ENCODE measurements around the gene DLX6. TPM values are rescaled to one million over a fixed set of nuclear protein-coding genes. Genes with fewer than 3 reads are reported as not detected.

Gene DLX6
- total RNA-seq, 1 experiment from 2014 or later = not detected

DNA sequence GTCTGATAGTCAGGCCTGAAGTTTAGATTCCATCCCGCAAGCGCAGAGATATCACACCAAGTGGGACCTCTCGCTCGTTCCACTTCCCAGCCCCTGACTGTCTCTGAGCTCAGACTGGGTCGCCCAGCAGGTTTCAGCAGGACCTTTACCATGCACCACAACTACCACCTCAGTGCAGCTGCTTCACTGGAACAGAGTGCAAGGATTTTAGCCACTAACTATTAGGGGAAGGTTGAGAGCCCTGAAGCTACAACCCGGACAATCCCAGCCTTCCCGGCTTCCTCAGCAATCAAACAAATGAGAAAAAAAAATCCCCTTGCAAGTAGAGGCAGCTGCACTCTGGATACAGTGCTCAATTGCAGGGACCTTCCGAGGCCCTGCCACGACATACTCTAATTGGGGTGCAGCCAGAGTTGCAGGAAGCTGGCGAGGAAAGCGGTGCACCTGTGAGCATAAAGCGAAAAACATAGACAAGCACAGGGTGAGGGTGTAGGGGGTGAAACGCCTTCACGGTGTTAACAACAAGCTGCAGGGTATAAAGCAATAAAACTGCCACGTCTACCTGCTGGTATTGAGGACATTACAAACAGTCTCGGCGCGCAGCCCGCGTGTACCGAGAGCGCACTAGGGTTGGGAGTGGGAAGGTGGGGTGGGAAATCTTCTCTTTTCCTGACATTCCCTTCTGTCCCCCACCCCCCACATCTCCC is 2.6 kb upstream of the DLX6 start:
- Histone ChIP-seq H4K20me1 (ENCODE audit: insufficient read depth) (no peaks in the 10 kb centered on the region), H3K27me3 (ENCODE audit: insufficient read depth, low read length) (peaks cover 16% of the 10 kb centered on the region; the same call in 1 of the 2 replicates), H3K9ac (ENCODE audit: low read length) (no peak overlapping the region), H3K36me3 (ENCODE audit: control insufficient read depth in 1 of 2, insufficient read depth in 2 of 2, low read length in 2 of 2) (no peaks in the 10 kb centered on the region), H3K9me3 (ENCODE audit: control insufficient read depth in 1 of 2, insufficient read depth in 1 of 2, low read depth in 1 of 2, low read length in 2 of 2) (no peaks in the 10 kb centered on the region), H3K4me3 (replicated peaks in 1 of 2; ENCODE audit: low read depth in 1 of 2, low read length in 2 of 2) (no peak overlapping the region), H3K79me2 (ENCODE audit: insufficient read depth, low read length) (no peaks in the 10 kb centered on the region), H3K9me2 (ENCODE audit: insufficient read depth) (no peaks in the 10 kb centered on the region), H2AFZ (ENCODE audit: low read depth, low read length, poor library complexity, severe bottlenecking) (no peak overlapping the region), H3K27ac (ENCODE audit: low read depth, low read length) (no peak overlapping the region), H3K4me1 (ENCODE audit: control insufficient read depth in 1 of 2, insufficient read depth in 2 of 2, low read length in 2 of 2) (no peaks in the 10 kb centered on the region), H3K4me2 (ENCODE audit: low read length) (no peak overlapping the region)
- no peak for TF ChIP-seq ZFX (IDR thresholded peaks at IDR 0.05)
- TF ChIP-seq CEBPB (IDR thresholded peaks at IDR 0.05; ENCODE audit: low read depth) = no peak
- TF ChIP-seq ELF1 (IDR thresholded peaks at IDR 0.05; ENCODE audit: borderline replicate concordance, low read depth) = no peak
- TF ChIP-seq SRF (IDR thresholded peaks at IDR 0.05; ENCODE audit: low read depth) = no peak
- intact Hi-C loops (cut with micrococcal nuclease) = no loop called here
- BruUV-seq (replicated peaks) = no TSS peak
- ChIA-PET RAD21 (ENCODE audit: low non-redundant PET in 1 of 2, low total read pairs in 2 of 2, uncharacterized antibody in 2 of 2, unreplicated experiment in 2 of 2) (no interaction called here), CTCF (no interaction called here), POLR2A (no interaction called here)
- no peak for ATAC-seq
- DNase-seq (ENCODE audit: low read depth, low spot score) = no peak

DNA sequence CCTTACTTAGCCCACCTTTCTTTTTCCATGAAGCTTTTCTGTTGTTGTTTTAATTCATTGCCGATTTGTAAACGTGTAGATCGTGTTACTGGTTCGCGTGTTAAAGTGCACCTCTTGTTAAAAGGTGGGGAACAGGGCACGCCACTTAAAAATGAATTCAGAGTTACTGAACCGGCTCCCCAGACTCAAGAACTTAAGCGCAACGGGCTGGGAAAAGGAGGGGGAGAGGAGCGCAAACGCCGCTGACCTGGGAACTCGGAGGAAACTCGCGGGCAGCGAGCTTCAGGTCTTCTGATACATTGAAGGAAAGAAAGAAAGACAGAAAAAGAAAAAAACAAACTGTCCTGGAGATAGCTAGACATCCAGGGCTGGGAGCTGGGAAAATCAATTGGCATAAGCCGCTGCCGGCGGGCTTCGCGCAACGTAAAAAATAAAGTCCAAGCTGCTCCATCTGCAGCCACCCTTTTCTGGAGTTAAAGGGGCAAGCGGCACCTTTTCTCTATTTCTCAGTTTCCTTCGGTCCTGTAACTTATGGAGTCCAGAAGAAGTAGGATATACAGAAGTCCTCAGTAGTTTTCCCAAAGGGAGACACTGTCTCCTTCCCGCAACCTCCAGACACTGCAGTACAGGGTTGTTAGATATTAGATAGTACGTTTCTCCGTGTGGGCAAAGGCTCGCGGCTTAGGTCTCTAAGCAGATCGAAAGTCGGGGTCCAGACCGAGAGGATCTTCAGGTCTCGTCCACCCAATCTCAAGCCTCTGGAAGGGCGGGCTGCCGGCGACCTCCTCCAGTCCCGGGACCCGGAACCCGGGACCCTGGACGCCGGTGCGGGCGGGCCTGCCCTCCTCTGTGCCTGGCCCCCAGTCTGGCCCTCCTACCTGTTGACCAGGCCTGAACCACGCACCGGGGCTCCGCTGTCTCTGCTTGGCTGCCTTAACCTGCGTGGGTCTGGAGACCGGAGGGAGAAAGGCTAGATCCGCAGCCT is 1.8 kb upstream of the DLX6 start:
- H3K9me3 ChIP-seq (ENCODE audit: control insufficient read depth in 1 of 2, insufficient read depth in 1 of 2, low read depth in 1 of 2, low read length in 2 of 2) = no peaks in the 10 kb centered on the region
- H3K27ac ChIP-seq (ENCODE audit: low read depth, low read length) = no peak overlapping the region
- BruUV-seq (replicated peaks) = no TSS peak
- no peak overlapping the region for H3K4me2 ChIP-seq (ENCODE audit: low read length)
- intact Hi-C loops (cut with micrococcal nuclease) = no loop called here
- H3K4me3 ChIP-seq (replicated peaks in 1 of 2; ENCODE audit: low read depth in 1 of 2, low read length in 2 of 2) = no peak overlapping the region
- no peaks in the 10 kb centered on the region for H4K20me1 ChIP-seq (ENCODE audit: insufficient read depth)
- ChIA-PET POLR2A (no interaction called here), RAD21 (ENCODE audit: low non-redundant PET in 1 of 2, low total read pairs in 2 of 2, uncharacterized antibody in 2 of 2, unreplicated experiment in 2 of 2) (no interaction called here), CTCF (no interaction called here)
- no peaks in the 10 kb centered on the region for H3K79me2 ChIP-seq (ENCODE audit: insufficient read depth, low read length)
- DNase-seq (ENCODE audit: low read depth, low spot score) (no peak), ATAC-seq (no peak)
- H3K27me3 ChIP-seq (ENCODE audit: insufficient read depth, low read length) = peaks cover 13% of the 10 kb centered on the region; the same call in 1 of the 2 replicates
- no peak overlapping the region for H3K9ac ChIP-seq (ENCODE audit: low read length)
- H3K4me1 ChIP-seq (ENCODE audit: control insufficient read depth in 1 of 2, insufficient read depth in 2 of 2, low read length in 2 of 2) = no peaks in the 10 kb centered on the region
- no peaks in the 10 kb centered on the region for H3K9me2 ChIP-seq (ENCODE audit: insufficient read depth)
- H3K36me3 ChIP-seq (ENCODE audit: control insufficient read depth in 1 of 2, insufficient read depth in 2 of 2, low read length in 2 of 2) = no peaks in the 10 kb centered on the region
- no peak overlapping the region for H2AFZ ChIP-seq (ENCODE audit: low read depth, low read length, poor library complexity, severe bottlenecking)
- TF ChIP-seq, protein P1, sequence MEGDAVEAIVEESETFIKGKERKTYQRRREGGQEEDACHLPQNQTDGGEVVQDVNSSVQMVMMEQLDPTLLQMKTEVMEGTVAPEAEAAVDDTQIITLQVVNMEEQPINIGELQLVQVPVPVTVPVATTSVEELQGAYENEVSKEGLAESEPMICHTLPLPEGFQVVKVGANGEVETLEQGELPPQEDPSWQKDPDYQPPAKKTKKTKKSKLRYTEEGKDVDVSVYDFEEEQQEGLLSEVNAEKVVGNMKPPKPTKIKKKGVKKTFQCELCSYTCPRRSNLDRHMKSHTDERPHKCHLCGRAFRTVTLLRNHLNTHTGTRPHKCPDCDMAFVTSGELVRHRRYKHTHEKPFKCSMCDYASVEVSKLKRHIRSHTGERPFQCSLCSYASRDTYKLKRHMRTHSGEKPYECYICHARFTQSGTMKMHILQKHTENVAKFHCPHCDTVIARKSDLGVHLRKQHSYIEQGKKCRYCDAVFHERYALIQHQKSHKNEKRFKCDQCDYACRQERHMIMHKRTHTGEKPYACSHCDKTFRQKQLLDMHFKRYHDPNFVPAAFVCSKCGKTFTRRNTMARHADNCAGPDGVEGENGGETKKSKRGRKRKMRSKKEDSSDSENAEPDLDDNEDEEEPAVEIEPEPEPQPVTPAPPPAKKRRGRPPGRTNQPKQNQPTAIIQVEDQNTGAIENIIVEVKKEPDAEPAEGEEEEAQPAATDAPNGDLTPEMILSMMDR (IDR thresholded peaks at IDR 0.05 in 2 of 3, conservative IDR thresholded peaks at IDR 0.05 in 1 of 3; ENCODE audit: borderline replicate concordance in 1 of 3, insufficient read depth in 1 of 3, low read depth in 2 of 3, low read length in 2 of 3) = no peak
- TF ChIP-seq POLR2AphosphoS5 (IDR thresholded peaks at IDR 0.05; ENCODE audit: low read depth, low read length) = no peak
- TF ChIP-seq SP1 (IDR thresholded peaks at IDR 0.05; ENCODE audit: low read depth) = no peak
- TF ChIP-seq, protein P2, sequence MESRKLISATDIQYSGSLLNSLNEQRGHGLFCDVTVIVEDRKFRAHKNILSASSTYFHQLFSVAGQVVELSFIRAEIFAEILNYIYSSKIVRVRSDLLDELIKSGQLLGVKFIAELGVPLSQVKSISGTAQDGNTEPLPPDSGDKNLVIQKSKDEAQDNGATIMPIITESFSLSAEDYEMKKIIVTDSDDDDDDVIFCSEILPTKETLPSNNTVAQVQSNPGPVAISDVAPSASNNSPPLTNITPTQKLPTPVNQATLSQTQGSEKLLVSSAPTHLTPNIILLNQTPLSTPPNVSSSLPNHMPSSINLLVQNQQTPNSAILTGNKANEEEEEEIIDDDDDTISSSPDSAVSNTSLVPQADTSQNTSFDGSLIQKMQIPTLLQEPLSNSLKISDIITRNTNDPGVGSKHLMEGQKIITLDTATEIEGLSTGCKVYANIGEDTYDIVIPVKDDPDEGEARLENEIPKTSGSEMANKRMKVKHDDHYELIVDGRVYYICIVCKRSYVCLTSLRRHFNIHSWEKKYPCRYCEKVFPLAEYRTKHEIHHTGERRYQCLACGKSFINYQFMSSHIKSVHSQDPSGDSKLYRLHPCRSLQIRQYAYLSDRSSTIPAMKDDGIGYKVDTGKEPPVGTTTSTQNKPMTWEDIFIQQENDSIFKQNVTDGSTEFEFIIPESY (IDR thresholded peaks at IDR 0.05; ENCODE audit: extremely low read depth, insufficient replicate concordance, low read length) = no peak
- no peak for TF ChIP-seq ZNF274 (IDR thresholded peaks at IDR 0.05; ENCODE audit: low read depth, low read length)
- TF ChIP-seq, protein P3, sequence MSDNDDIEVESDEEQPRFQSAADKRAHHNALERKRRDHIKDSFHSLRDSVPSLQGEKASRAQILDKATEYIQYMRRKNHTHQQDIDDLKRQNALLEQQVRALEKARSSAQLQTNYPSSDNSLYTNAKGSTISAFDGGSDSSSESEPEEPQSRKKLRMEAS (IDR thresholded peaks at IDR 0.05) = no peak
- TF ChIP-seq FOSL1 (IDR thresholded peaks at IDR 0.05; ENCODE audit: low read depth) = no peak
- no peak for TF ChIP-seq ELF1 (IDR thresholded peaks at IDR 0.05; ENCODE audit: borderline replicate concordance, low read depth)
- no peak for TF ChIP-seq CBX3 (IDR thresholded peaks at IDR 0.05; ENCODE audit: low read depth)
- TF ChIP-seq, protein P4, sequence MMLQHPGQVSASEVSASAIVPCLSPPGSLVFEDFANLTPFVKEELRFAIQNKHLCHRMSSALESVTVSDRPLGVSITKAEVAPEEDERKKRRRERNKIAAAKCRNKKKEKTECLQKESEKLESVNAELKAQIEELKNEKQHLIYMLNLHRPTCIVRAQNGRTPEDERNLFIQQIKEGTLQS (IDR thresholded peaks at IDR 0.05) = no peak
- TF ChIP-seq EZH2phosphoT487 (IDR thresholded peaks at IDR 0.05; ENCODE audit: borderline replicate concordance) = no peak
